ENCODE measurements around the gene NPPC. TPM values are rescaled to one million over a fixed set of nuclear protein-coding genes. Genes with fewer than 3 reads are reported as not detected.

The NPPC gene
- polyA plus RNA-seq, 1 donor from 2014 or later = 2.7 TPM

GRCh38 chr2:231926761-231927565 is 767 bp upstream of the NPPC start:
- Histone ChIP-seq H3K4me2 (ENCODE audit: low read length) (peak overlapping the region; percentile 93), H3K4me3 (ENCODE audit: low read length) (peak overlapping the region; percentile 82), H3K79me2 (replicated peaks; ENCODE audit: insufficient read depth, low read length) (no peaks in the 10 kb centered on the region), H3K27me3 (ENCODE audit: insufficient read depth, low read depth, low read length) (peaks cover 45% of the 10 kb centered on the region), H3K9me2 (ENCODE audit: insufficient read depth, low read length) (no peaks in the 10 kb centered on the region), H2AFZ (ENCODE audit: low read depth, low read length) (peak overlapping the region; percentile 21), H3K9me3 (ENCODE audit: low read length) (no peaks in the 10 kb centered on the region), H3K36me3 (ENCODE audit: insufficient read depth, low read length) (no peaks in the 10 kb centered on the region), H4K20me1 (ENCODE audit: insufficient read depth) (no peaks in the 10 kb centered on the region), H3K9ac (ENCODE audit: low read length) (peak overlapping the region; percentile 76), H3F3A (ENCODE audit: insufficient read depth, low read length, poor library complexity, severe bottlenecking) (no peaks in the 10 kb centered on the region), H3K27ac (ENCODE audit: low read length) (no peak overlapping the region)
- no peak for TF ChIP-seq EZH2 (IDR thresholded peaks at IDR 0.05; ENCODE audit: borderline replicate concordance, insufficient read depth, low read length, poor library complexity, severe bottlenecking)
- TF ChIP-seq, protein P1, sequence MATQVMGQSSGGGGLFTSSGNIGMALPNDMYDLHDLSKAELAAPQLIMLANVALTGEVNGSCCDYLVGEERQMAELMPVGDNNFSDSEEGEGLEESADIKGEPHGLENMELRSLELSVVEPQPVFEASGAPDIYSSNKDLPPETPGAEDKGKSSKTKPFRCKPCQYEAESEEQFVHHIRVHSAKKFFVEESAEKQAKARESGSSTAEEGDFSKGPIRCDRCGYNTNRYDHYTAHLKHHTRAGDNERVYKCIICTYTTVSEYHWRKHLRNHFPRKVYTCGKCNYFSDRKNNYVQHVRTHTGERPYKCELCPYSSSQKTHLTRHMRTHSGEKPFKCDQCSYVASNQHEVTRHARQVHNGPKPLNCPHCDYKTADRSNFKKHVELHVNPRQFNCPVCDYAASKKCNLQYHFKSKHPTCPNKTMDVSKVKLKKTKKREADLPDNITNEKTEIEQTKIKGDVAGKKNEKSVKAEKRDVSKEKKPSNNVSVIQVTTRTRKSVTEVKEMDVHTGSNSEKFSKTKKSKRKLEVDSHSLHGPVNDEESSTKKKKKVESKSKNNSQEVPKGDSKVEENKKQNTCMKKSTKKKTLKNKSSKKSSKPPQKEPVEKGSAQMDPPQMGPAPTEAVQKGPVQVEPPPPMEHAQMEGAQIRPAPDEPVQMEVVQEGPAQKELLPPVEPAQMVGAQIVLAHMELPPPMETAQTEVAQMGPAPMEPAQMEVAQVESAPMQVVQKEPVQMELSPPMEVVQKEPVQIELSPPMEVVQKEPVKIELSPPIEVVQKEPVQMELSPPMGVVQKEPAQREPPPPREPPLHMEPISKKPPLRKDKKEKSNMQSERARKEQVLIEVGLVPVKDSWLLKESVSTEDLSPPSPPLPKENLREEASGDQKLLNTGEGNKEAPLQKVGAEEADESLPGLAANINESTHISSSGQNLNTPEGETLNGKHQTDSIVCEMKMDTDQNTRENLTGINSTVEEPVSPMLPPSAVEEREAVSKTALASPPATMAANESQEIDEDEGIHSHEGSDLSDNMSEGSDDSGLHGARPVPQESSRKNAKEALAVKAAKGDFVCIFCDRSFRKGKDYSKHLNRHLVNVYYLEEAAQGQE (IDR thresholded peaks at IDR 0.05; ENCODE audit: borderline replicate concordance) = no peak
- TF ChIP-seq, protein P2, sequence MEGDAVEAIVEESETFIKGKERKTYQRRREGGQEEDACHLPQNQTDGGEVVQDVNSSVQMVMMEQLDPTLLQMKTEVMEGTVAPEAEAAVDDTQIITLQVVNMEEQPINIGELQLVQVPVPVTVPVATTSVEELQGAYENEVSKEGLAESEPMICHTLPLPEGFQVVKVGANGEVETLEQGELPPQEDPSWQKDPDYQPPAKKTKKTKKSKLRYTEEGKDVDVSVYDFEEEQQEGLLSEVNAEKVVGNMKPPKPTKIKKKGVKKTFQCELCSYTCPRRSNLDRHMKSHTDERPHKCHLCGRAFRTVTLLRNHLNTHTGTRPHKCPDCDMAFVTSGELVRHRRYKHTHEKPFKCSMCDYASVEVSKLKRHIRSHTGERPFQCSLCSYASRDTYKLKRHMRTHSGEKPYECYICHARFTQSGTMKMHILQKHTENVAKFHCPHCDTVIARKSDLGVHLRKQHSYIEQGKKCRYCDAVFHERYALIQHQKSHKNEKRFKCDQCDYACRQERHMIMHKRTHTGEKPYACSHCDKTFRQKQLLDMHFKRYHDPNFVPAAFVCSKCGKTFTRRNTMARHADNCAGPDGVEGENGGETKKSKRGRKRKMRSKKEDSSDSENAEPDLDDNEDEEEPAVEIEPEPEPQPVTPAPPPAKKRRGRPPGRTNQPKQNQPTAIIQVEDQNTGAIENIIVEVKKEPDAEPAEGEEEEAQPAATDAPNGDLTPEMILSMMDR (IDR thresholded peaks at IDR 0.05; ENCODE audit: poor library complexity, severe bottlenecking) = no peak
- no peak for TF ChIP-seq MXI1 (conservative IDR thresholded peaks at IDR 0.05; ENCODE audit: poor library complexity, severe bottlenecking)
- TF ChIP-seq RAD21 (conservative IDR thresholded peaks at IDR 0.05) = no peak
- no peak for TF ChIP-seq TAF1 (IDR thresholded peaks at IDR 0.05; ENCODE audit: low read depth)
- no peak for TF ChIP-seq POLR2AphosphoS5 (IDR thresholded peaks at IDR 0.05)
- no peak for TF ChIP-seq SMC3 (conservative IDR thresholded peaks at IDR 0.05; ENCODE audit: poor library complexity)
- no peak for TF ChIP-seq EP300 (conservative IDR thresholded peaks at IDR 0.05; ENCODE audit: poor library complexity, severe bottlenecking)

DNA sequence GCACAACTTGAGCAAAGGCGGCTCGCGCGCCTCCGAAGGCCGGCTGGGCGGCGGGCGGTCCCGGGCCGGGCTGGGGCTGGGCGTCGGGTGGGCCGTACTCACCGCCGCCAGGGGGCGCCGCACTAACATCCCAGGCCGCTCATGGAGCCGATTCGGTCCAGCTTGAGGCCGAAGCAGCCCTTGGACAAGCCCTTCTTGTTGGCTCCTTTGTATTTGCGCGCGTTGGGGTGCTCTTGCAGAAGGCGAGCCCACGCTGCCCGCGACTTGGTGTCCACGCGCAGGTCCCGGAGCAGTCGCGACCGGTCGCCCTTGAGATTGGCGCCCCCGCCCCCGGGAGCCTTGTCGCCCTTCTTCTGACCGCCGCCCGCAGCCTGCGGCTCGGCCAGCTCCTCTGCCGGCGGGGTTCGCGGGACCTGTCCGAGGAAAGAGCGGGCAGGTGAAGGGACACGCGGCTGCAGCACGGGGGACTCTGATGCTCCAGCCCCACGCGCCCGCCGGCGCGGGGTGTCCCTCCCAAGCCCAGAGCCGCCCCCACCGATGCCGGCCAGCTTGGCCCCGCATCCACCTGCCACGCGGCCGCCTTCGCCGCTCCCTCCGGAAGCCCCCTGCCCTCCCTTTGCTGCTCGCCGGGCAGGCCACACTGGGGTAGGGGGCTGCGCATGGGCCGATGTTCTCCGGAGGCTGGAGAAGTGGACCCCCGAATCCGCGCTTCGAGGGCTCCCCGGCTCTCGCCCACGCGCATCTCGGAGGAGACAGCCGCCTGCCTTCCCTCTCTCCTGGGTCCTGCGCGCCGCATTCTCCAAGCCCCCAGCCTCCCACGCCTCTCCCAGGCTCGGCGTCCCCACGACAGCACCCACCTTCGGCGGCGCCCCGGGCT is 655 bp downstream of the NPPC start:
- Histone ChIP-seq H4K20me1 (ENCODE audit: insufficient read depth) (no peaks in the 10 kb centered on the region), H3K79me2 (replicated peaks; ENCODE audit: insufficient read depth, low read length) (no peaks in the 10 kb centered on the region), H3K4me3 (ENCODE audit: low read length) (peak overlapping the region; percentile 82), H3K9me2 (ENCODE audit: insufficient read depth, low read length) (no peaks in the 10 kb centered on the region), H2AFZ (ENCODE audit: low read depth, low read length) (peak overlapping the region; percentile 75), H3K27ac (ENCODE audit: low read length) (peak overlapping the region; percentile 30), H3K27me3 (ENCODE audit: insufficient read depth, low read depth, low read length) (peaks cover 45% of the 10 kb centered on the region), H3K9ac (ENCODE audit: low read length) (peak overlapping the region; percentile 76), H3K36me3 (ENCODE audit: insufficient read depth, low read length) (no peaks in the 10 kb centered on the region), H3K9me3 (ENCODE audit: low read length) (no peaks in the 10 kb centered on the region), H3F3A (ENCODE audit: insufficient read depth, low read length, poor library complexity, severe bottlenecking) (no peaks in the 10 kb centered on the region), H3K4me2 (ENCODE audit: low read length) (peak overlapping the region; percentile 49)
- TF ChIP-seq, protein P2 (IDR thresholded peaks at IDR 0.05; ENCODE audit: poor library complexity, severe bottlenecking) = peak; percentile 91
- TF ChIP-seq EZH2 (IDR thresholded peaks at IDR 0.05; ENCODE audit: borderline replicate concordance, insufficient read depth, low read length, poor library complexity, severe bottlenecking) (no peak), TAF1 (IDR thresholded peaks at IDR 0.05; ENCODE audit: low read depth) (no peak), SMC3 (conservative IDR thresholded peaks at IDR 0.05; ENCODE audit: poor library complexity) (peak; percentile 94), POLR2AphosphoS5 (IDR thresholded peaks at IDR 0.05) (no peak), RAD21 (conservative IDR thresholded peaks at IDR 0.05) (peak; percentile 80), EP300 (conservative IDR thresholded peaks at IDR 0.05; ENCODE audit: poor library complexity, severe bottlenecking) (no peak)
- TF ChIP-seq, protein P1 (IDR thresholded peaks at IDR 0.05; ENCODE audit: borderline replicate concordance) = no peak
